ENCODE results near the gene SLC1A7. TPM values are rescaled to one million over a fixed set of nuclear protein-coding genes. Genes with fewer than 3 reads are reported as not detected.

SLC1A7 gene
- total and polyA plus RNA-seq, 2 of the 13 experiments (the other 11 are each of a cell fraction or from before 2014, with no cell fraction given), result 0.04 to 2.0 TPM

DNA sequence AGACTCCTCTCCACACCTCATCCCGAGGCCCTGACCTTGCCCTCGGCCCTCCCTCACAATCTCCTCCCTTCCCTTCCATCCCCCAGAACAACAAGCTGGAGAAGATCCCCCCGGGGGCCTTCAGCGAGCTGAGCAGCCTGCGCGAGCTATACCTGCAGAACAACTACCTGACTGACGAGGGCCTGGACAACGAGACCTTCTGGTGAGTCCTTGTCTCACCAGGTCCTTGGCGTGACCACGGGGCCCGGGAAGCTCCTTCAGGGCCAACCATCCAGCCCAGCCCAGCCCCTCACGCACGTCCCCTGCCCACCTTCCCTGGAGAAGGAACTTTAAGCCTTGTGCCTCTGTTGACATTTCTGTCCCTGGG is 64.9 kb downstream of the SLC1A7 start:
- no peak for FAIRE-seq

More for the DNA sequence above, 64.9 kb downstream of the SLC1A7 start:
- no peak for TF ChIP-seq GFI1 (CRISPR knock-in tag; IDR thresholded peaks at IDR 0.05; ENCODE audit: borderline replicate concordance)
- TF ChIP-seq, protein P1, sequence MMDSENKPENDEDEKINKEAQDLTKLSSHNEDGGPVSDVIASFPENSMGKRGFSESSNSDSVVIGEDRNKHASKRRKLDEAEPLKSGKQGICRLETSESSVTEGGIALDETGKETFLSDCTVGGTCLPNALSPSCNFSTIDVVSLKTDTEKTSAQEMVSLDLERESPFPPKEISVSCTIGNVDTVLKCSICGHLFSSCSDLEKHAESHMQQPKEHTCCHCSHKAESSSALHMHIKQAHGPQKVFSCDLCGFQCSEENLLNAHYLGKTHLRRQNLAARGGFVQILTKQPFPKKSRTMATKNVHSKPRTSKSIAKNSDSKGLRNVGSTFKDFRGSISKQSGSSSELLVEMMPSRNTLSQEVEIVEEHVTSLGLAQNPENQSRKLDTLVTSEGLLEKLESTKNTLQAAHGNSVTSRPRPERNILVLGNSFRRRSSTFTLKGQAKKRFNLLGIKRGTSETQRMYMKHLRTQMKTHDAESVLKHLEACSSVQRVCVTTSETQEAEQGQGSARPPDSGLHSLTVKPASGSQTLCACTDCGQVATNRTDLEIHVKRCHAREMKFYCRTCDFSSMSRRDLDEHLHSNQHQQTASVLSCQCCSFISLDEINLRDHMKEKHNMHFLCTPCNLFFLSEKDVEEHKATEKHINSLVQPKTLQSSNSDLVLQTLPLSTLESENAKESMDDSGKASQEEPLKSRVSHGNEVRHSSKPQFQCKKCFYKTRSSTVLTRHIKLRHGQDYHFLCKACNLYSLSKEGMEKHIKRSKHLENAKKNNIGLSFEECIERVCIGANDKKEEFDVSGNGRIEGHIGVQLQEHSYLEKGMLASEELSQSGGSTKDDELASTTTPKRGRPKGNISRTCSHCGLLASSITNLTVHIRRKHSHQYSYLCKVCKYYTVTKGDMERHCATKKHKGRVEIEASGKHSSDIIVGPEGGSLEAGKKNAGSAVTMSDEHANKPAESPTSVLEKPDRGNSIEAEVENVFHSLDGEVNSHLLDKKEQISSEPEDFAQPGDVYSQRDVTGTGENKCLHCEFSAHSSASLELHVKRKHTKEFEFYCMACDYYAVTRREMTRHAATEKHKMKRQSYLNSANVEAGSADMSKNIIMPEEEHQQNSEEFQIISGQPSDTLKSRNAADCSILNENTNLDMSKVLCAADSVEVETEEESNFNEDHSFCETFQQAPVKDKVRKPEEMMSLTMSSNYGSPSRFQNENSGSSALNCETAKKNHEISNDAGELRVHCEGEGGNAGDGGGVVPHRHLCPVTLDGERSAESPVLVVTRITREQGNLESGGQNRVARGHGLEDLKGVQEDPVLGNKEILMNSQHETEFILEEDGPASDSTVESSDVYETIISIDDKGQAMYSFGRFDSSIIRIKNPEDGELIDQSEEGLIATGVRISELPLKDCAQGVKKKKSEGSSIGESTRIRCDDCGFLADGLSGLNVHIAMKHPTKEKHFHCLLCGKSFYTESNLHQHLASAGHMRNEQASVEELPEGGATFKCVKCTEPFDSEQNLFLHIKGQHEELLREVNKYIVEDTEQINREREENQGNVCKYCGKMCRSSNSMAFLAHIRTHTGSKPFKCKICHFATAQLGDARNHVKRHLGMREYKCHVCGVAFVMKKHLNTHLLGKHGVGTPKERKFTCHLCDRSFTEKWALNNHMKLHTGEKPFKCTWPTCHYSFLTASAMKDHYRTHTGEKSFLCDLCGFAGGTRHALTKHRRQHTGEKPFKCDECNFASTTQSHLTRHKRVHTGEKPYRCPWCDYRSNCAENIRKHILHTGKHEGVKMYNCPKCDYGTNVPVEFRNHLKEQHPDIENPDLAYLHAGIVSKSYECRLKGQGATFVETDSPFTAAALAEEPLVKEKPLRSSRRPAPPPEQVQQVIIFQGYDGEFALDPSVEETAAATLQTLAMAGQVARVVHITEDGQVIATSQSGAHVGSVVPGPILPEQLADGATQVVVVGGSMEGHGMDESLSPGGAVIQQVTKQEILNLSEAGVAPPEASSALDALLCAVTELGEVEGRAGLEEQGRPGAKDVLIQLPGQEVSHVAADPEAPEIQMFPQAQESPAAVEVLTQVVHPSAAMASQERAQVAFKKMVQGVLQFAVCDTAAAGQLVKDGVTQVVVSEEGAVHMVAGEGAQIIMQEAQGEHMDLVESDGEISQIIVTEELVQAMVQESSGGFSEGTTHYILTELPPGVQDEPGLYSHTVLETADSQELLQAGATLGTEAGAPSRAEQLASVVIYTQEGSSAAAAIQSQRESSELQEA (CRISPR knock-in tag; IDR thresholded peaks at IDR 0.05; ENCODE audit: not compliant biosample characterization), result no peak
- TF ChIP-seq MTF1 (CRISPR knock-in tag; IDR thresholded peaks at IDR 0.05), result no peak
- no peak for TF ChIP-seq SYNCRIP (IDR thresholded peaks at IDR 0.05; ENCODE audit: insufficient read depth, low read depth, low read length)
- no peak for TF ChIP-seq GTF3A (CRISPR knock-in tag; conservative IDR thresholded peaks at IDR 0.05)
- no peak for TF ChIP-seq ETV6 (CRISPR knock-in tag; conservative IDR thresholded peaks at IDR 0.05)
- no peak for TF ChIP-seq MEIS2 (CRISPR knock-in tag; IDR thresholded peaks at IDR 0.05)
- no peak for TF ChIP-seq ZNF124 (CRISPR knock-in tag; IDR thresholded peaks at IDR 0.05)
- TF ChIP-seq MIER2 (CRISPR knock-in tag; IDR thresholded peaks at IDR 0.05), result no peak
- TF ChIP-seq SATB2 (CRISPR knock-in tag; IDR thresholded peaks at IDR 0.05), result no peak
- TF ChIP-seq, protein P2, sequence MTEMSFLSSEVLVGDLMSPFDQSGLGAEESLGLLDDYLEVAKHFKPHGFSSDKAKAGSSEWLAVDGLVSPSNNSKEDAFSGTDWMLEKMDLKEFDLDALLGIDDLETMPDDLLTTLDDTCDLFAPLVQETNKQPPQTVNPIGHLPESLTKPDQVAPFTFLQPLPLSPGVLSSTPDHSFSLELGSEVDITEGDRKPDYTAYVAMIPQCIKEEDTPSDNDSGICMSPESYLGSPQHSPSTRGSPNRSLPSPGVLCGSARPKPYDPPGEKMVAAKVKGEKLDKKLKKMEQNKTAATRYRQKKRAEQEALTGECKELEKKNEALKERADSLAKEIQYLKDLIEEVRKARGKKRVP (CRISPR knock-in tag; IDR thresholded peaks at IDR 0.05), result no peak
- TF ChIP-seq KMT2A (CRISPR knock-in tag; IDR thresholded peaks at IDR 0.05), result no peak
- no peak for TF ChIP-seq ZNF12 (CRISPR knock-in tag; IDR thresholded peaks at IDR 0.05)
- TF ChIP-seq HOXA3 (CRISPR knock-in tag; IDR thresholded peaks at IDR 0.05), result no peak
- no peak for TF ChIP-seq KDM5A (IDR thresholded peaks at IDR 0.05; ENCODE audit: borderline replicate concordance, low read length)
- no peak for TF ChIP-seq RORA (CRISPR knock-in tag; IDR thresholded peaks at IDR 0.05)
- TF ChIP-seq ZNF567 (CRISPR knock-in tag; IDR thresholded peaks at IDR 0.05; ENCODE audit: borderline replicate concordance), result no peak
- no peak for TF ChIP-seq ZNF792 (CRISPR knock-in tag; IDR thresholded peaks at IDR 0.05)
- no peak for TF ChIP-seq JARID2 (CRISPR knock-in tag; IDR thresholded peaks at IDR 0.05; ENCODE audit: insufficient replicate concordance)
- Histone ChIP-seq H4K20me1 (ENCODE audit: insufficient read depth, low read length) (no peaks in the 10 kb centered on the region), H3K27ac (ENCODE audit: extremely low read length, insufficient read depth, low read length) (no peak overlapping the region), H3K27me3 (ENCODE audit: control insufficient read depth in 1 of 2, insufficient read depth in 2 of 2, low read length in 2 of 2) (peaks cover 8 to 58% of the 10 kb centered on the region in 2 experiments), H3K36me3 (replicated peaks in 1 of 2; ENCODE audit: control insufficient read depth in 1 of 2, insufficient read depth in 2 of 2, low read length in 2 of 2) (no peaks in the 10 kb centered on the region), H3K4me1 (ENCODE audit: insufficient read depth, low read length) (peaks cover 47% of the 10 kb centered on the region), H3K4me3 (replicated peaks in 1 of 3; ENCODE audit: insufficient read depth in 1 of 3, low read depth in 2 of 3, low read length in 3 of 3) (no peak overlapping the region), H3K9me3 (ENCODE audit: low read length) (no peaks in the 10 kb centered on the region), H3K9ac (ENCODE audit: insufficient read depth, low read depth, low read length) (no peak overlapping the region), H2AFZ (ENCODE audit: low read length) (no peak overlapping the region), H3K79me2 (ENCODE audit: insufficient read depth, low read length) (no peaks in the 10 kb centered on the region), H3K4me2 (ENCODE audit: low read depth, low read length) (no peak overlapping the region)
- BruUV-seq (replicated peaks), result no TSS peak
- ATAC-seq (no peak), DNase-seq (ENCODE audit: low spot score) (no peak)
- intact Hi-C loops (cut with micrococcal nuclease; ENCODE audit: unreplicated experiment), result no loop called here
- ChIA-PET CTCF (ENCODE audit: low intra/inter-chr PET ratio, low total read pairs) (no interaction called here), POLR2A (no interaction called here)
- in situ Hi-C loops (cut with HindIII; ENCODE audit: extremely low pct_ligation_motif_present, low pct_unique_long_range_greater_than_20kb), result no loop called here
- 64% methylated on average over 8 of the region's 13 CpGs for WGBS (ENCODE audit: low lambda C conversion rate)

All from HepG2 (cell line).